Endothelial cell of umbilical vein (primary cell): Measurements from ENCODE around the gene GGA1.

ENCODE experiments used
- CTCF ChIP-seq, 2 donors: IDR thresholded peaks; 1 replicate in 1 of 2; 2 replicates in 1 of 2; pipeline ENCODE4 v1.5.1; 2011; ENCODE audit warnings: low read length in 2 of 2, mild to moderate bottlenecking in 2 of 2, moderate library complexity in 2 of 2, control low read depth in 1 of 2, inconsistent platforms in 1 of 2, low read depth in 1 of 2; ENCODE audit not compliant: insufficient read depth in 1 of 2; ENCODE audit errors: extremely low read depth in 1 of 2
- EZH2 ChIP-seq: IDR thresholded peaks from 2 replicates; pipeline ENCODE4 v1.6.1; 2012; ENCODE audit warnings: borderline replicate concordance, low read depth, mild to moderate bottlenecking, moderate library complexity, low read length, inconsistent platforms; ENCODE audit not compliant: severe bottlenecking

GRCh38 chr22:37566903-37567798, 41.5 kb upstream of the GGA1 start:
- TF ChIP-seq CTCF (IDR thresholded peaks at IDR 0.05; ENCODE audit: extremely low read depth in 1 of 2, insufficient read depth in 1 of 2, low read depth in 1 of 2, low read length in 2 of 2) (peak; percentile 83 to 93), EZH2 (no peak)
